Measurements from ENCODE around the gene TOLLIP.

Gene TOLLIP

DNA sequence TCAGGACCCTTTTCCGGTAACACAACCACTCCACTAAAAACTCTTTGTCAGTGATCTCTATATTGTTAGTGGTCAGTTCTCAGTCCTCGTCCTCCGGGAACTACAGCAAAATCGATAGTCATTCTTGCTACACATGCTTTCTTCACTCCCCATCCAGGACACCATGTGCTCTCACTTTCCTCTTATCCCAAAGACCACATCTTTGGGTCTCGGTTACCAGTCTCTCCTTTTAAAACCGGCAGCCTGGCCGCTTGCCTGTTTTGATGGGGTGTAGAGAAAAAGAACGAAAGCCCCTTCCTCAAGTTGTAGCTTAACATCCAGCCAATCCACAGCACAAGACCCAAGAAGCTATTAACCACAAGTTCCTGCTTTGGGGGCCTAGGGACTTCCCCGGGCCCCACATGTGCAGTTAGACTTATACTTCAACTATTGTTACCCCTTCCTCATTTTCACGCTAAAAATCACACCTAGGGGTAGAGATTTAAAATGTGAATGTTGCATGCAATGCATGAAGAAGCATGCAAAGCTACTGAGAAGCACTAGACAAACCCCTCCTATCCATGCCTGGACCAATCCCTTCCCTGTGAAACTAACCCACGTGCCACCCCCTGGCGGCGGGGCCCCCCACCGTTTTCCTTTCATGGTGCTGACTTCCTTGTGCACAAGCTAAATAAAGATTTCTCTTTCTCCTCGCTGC lies 1.5 kb upstream of the TOLLIP start:
- no peak for DNase-seq

DNA sequence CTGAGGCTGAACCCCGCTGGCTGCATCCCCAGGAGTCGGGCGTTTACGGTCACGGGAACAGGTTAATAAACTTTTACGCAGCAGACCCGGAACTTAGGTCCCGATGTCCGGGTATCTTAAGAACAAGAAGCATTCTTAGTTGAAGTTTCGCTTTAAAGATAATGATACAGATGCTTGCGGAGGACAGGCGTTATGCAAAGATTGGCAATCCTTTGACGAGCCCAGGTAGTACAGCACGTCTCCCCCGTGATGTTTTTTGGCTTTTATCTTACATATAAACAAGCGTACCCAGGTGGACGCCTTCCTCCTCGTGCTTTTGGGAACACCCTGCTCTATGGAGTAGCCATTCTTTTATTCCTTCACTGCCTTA lies 871 bp upstream of the TOLLIP start:
- DNase-seq, result no peak

- no peak for DNase-seq
These were observed 512 bp downstream of the TOLLIP start for GRCh38 chr11:1308743-1309497.

DNA sequence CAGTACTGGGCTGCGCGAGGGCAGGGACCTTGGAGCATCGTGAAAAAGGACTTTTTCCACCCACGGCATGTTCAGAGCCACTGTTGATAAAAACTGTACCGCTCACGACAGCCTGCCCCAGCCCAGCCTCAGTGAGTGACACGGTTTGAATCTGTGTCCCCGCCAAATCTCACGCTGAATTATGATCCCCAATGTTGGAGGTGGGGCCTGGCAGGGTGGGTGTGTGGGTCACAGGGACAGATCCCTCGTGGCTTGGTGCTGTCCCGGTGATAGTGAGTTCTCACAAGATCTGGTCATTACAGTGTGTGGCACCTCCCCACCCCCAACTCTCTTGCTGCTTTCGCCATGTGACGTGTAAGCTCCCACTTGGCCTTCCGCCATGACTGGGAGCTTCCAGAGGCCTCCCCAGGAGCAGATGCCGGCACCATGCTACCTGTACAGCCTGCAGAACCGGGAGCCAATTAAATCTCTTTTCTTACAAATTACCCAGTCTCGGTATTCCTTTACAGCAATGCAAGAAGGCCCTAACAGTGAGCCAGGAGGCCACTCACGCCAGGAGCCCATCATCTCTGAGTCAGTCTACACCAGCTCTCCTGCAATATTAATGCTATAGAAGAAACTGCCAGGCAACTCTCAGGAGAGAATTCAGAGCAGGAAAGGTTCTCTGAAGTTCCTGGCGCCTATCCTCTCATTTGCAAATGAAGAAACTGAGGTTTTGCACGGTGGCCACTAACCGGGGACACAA lies 1.3 kb downstream of the TOLLIP start:
- no peak for DNase-seq

GRCh38 chr11:1307163-1307870 lies 2.1 kb downstream of the TOLLIP start:
- no peak for DNase-seq

- DNase-seq, result no peak
These were observed 3.0 kb downstream of the TOLLIP start for GRCh38 chr11:1306186-1307162.

- no peak for DNase-seq
These were observed 3.9 kb downstream of the TOLLIP start for GRCh38 chr11:1305501-1306056.

DNA sequence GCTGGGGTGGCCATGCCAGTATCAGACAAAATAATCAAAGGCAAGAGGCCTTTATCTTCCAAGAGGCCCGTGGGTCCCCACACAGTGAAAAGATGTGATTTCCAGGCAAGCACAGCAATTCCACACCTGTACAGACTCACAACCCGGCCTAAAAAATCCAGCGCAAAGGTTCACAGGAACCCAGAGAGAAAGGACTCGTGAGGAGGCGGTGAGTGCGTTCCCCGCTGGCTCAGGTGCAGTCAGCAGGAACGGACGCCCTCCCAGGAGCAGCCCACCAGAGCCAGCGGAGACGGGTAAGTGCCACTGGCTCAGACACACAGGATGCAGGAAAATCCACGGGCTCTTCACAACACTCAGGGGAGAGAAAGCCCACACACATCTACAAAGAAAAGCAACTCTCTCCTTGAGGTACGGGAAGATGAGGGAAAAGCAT lies 4.4 kb downstream of the TOLLIP start:
- DNase-seq, result no peak

DNA sequence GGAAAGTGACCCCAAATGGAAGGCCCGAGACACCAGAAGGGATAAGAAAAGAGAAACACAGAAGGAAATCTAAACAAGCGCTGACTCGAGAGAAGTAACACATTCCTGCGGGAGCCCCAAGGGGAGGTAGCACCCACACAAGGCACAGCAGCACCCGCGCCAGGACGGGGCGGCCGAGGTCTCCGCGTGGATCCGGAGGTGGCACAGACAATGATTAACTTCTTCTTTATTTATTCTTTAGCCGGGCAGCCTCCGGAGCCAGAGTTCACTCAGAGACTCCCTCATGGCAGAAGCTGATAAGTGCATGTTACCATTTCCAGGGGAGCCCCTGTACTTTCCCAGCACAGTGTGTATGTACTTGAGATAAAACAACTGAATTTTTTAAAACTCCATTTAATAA lies 5.1 kb downstream of the TOLLIP start:
- DNase-seq, result no peak

DNA sequence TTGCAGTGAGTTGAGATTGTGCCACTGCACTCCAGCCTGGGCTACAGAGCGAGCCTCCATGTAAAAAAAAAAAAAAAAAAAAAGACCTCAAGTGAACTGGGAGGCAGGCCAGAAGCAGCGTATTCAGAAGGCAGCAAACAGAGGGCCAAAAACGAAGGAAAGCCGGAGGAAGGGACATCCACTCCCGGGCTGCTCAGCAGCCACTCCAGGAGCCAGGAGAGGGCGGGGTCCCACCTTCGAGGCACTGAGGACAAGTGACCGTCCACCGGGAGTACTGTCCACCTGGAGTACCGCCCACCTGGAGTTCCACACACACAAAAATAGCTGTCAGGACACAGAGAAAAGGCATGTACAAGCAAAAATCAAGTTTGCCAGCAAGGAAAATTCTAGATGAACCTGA lies 5.5 kb downstream of the TOLLIP start:
- no peak for DNase-seq

DNA sequence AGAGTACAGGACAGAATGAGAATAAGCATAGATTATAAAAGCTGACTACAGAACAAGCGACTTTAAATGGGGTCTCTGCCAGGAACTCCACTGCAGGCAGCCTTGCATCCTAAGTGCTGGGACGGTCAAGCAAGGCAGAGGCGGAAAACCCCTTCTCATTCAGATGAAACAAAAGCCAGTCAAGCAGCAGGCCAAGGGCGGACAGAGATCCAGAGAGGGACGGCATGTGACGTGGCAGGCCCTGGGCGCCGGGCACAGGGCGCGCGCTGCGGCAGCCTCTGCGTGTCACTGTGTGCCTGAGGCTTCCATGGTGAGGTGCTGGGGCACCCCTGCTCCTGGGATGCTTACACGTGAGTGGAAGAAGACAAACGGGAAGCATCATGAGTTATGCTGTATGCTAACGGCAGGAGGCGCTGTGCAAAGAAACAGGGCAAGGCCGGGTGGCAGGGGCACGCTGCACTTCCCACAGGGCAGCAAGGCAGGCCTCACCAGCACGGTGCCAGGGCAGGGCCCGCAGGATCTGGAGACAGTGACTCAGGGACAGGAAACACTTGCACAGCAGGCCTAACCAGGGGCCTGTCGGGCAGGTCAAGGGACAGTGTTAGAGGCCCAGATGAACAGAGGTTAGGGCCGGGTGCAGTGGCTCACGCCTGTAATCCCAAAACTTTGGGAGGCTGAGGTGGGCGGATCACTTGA lies 6.2 kb downstream of the TOLLIP start:
- peak in 1 of 2 donors; percentile 38 for DNase-seq

DNA sequence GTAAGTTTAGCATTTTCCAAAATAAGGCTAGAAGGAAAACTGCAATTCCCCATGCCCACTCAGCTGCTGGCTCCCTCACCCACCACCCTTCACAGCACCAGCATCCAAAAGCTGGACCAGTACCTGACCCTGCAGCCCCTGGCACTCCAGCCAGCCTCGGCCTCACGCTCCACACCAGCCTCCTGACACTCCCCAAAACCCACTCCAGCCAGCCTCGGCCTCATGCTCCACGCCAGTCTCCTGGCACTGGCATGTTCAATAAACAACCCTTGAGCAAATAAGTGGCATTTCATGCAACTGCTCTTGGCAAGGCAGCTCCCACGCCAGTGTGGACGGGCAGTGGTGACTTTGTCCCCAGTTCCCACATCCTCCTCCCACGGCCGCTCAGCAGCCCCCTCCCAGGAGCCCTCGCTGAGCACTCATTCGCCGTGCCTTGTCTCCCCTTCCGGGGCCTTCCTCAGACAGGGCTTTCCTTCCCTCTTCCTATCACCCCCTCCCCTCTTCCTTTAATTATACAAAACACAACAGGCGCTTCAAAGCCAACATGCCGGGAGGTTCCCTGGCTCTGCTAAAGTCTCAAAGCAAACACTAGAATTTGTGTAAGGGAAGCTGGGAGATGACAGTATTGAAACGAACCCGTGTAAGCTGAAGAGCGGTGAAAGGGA lies 6.8 kb downstream of the TOLLIP start:
- no peak for DNase-seq

DNA sequence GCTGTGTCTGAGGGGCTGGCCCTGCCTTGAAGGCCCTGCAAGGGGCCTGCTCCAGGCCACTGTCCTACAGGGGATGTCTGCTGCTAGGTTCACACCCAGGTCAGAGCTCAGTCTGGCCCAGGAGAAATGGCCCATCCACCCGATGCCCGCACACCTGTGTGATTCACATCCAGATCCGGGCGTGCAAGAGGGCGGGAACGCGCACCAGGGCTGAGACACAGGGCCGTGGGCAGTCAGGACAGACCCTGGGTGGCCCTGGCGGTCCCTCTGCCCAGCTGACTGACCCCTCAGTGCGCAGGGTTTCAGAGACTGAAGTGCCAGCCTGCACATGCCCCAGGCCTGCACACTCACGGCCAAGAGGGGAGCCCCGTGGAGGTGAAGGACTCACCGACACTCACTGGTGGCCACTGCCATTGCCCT lies 7.4 kb downstream of the TOLLIP start:
- no peak for DNase-seq

GRCh38 chr11:1301220-1302000 lies 8.0 kb downstream of the TOLLIP start:
- no peak for DNase-seq

DNA sequence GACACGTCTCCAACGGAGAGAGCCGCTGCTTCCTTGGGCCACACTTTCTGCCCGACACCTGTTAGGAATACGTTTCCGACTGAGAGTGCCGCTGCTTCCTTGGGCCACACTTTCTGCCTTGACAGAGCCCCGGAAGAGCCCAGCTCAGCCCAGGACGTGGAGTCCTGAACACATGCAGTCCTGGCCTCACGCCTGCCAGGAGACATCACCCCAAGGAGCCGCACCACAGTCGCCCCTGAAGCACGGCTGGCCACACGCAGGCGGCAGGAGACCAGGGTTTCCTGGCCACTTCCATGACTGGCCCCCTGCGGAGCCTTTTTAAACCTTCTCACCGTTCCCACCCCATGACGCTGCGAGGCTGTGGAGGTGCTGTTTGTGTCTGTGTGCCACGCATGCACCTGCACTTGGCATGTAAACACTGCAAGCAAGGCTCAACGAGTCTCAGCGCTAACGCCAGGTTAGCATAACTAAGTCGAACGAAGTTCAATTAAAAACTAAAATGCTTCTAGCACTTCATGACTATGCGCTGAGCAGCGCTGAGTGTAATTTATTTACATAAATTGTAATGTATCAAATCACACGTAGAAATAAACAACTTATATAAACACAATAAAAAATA lies 8.8 kb downstream of the TOLLIP start:
- no peak for DNase-seq

- no peak for DNase-seq
These were observed 9.3 kb downstream of the TOLLIP start for GRCh38 chr11:1300121-1300520.

- no peak for DNase-seq
These were observed 9.8 kb downstream of the TOLLIP start for GRCh38 chr11:1299621-1300020.

GRCh38 chr11:1298695-1299492 lies 10.5 kb downstream of the TOLLIP start:
- DNase-seq, result peak in 1 of 2 donors; percentile 48

Data from hippocampal formation (tissue), 2 donors.